GM12892 (cell line): ENCODE data around the gene MRPS22.

ENCODE experiments used
- POLR2A ChIP-seq: IDR thresholded peaks from 2 replicates; pipeline ENCODE4 v1.6.1; 2011; ENCODE audit warnings: low read depth, low read length, control low read depth
- POLR2AphosphoS5 ChIP-seq: IDR thresholded peaks from 2 replicates; pipeline ENCODE4 v1.6.1; 2011; ENCODE audit warnings: low read depth, low read length, control low read depth

DNA sequence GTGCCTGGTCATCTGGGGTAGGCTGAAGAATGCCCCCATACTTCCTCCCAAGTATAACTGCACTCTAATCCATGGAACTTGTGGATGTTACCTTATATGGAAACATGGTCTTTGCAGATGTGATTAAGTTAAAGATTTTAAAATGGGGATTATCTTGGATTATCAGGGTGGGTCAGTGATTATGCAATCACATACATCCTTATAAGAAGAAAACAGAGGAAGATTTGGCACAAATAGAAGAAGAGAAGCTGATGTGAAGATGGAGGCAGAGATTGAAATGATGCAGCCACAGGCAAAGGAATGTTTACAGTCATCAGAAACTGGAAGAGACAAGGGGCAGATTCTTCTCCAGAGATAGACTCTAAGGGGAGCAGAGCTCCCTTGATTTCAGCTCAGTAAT lies 1.8 kb upstream of the MRPS22 start:
- TF ChIP-seq POLR2A: no peak
- TF ChIP-seq POLR2AphosphoS5: no peak
